HG03432 (cell line): ENCODE measurements around the gene PROM2.

Experiments used
- ATAC-seq: cut with Tn5 transposase; IDR thresholded peaks from one replicate; pipeline ENCODE4 v1.9.1; 2021; ENCODE audit warnings: mild to moderate bottlenecking, moderate library complexity; ENCODE audit not compliant: unreplicated experiment

The PROM2 gene

DNA sequence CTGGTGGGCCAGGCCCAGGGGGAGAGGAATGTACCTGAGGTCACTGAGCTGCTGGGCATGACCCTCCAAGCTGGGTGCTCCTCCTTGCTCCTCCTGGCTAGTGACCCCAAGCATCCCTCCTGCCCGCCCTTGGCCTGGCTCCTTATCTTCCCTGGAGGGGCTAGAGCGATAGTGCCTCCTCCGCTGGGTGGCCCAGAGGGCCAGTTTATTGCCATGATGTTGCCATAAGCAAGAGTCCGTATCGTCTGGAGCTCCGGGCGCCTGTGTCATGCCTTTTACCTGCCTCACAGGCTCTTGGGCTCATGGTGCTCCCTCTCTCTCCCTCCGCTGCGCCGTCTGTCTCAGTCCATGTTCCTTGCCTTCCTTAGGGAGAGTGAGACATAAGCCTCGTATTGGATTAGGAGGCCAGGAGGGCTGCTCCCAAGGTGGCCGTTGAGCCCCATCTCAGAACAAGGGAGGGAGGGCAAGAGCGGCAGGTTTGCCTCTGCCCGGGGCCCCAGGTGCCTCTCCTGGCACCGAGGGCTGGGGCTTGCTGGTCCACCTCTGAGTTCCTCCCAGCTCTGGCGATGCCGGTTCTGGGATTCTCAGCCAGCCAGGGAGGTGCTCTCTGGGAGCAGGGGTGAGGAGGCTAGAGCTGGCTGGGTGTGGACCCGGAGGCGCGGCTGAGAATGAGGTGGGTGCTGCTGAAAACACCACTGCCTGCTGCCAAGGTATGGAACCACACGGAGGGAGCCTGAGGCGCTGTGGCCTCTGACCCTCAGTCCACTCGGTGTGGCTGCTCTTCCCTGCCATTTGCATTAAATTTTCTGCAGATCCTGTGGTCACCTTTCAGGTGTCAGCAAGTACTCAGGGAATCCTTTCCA lies 45.5 kb downstream of the PROM2 start:
- ATAC-seq = no peak

DNA sequence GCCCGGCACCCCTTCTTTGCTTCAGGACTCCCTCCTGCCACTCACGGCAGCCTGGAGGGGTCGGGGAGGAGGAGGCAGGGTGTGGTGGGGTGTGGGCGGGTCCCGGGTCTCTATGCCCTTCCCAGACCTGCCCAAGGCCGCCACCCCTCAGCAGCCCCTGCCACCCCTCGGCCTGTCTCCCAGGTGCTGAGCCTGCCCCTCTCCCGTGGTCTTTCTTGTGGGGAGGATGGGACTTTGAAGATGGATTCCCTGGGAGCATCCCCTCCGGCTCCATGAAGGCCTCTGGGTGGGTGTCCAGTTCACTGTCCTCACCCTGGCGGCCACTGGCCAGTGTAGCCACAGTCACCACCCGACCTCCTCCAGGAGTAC lies 46.1 kb downstream of the PROM2 start:
- ATAC-seq = no peak

DNA sequence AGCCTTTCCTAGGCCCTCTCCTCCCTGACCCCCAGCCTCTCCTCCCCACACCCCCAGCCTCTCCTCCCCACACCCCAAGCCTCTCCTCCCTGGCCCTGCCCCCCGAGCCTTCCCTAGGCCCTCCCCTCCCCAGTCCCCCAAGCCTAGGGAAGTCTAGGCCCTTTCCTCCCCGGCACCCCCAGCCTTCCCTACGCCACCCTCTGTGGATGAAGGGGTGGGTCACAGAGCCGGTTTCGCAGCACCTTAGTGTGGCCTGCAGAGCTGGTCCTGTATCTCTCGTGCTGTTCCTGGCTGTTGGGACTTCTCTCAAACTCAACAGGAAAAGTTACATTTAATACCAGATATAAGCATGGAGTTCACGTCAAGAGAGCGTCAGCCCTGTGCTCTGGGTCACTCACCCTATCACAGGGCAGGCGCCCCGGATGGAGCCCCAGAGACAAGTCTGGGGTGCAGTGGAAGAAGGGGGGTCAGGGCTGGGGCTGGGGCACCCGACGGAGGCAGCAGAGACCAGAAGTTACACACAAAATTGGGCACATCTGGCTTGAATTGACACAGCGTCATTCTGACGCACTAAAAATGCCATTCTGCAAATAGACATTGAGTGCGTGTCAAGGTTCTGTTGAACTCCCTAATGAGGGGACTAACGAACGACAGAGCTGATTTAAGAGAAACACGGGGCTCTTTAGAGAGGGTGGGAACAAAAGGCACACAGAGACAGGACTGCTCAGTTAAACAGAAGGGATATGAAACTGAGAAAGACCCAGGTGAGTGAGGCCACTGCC lies 46.9 kb downstream of the PROM2 start:
- ATAC-seq = no peak

DNA sequence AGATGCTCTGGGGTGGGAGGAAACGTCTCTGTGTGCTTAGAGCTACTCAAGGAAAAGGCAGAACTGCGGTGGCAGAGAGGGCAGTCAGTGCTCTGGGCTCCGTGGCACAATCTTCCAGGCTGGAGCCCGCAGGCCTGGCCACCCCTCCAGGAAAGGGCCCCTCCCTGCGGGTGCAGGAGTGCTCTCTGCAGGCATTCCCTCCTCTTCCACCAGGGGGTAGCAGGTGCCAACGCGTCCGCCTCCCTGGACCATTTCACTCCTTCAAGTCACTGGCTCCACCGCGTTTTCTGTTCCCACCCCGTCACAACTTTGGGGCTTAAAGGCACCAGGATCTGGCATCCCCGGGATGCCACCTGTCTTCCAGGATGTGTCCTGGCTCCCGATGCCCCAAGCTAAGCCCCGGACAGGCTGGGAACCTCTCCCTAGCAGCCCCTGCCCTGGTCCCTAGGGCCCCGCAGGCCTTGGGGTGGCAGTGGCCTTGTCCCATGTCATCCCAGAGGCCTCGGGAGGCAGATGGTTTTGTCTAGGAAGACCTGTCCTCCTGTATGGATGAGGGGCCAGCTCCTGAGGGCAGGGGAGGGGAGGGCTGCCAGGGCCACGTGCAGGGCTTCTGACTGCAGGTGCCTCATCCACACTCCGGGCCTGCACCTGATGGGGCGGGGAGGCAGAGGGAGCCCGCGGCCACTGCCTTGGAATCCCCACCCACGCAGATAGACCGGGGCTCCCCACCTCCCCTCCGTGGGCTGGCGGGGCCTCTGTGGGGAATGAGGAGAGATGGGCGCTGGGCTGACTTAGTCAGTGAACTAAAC lies 49.3 kb downstream of the PROM2 start:
- ATAC-seq = no peak

DNA sequence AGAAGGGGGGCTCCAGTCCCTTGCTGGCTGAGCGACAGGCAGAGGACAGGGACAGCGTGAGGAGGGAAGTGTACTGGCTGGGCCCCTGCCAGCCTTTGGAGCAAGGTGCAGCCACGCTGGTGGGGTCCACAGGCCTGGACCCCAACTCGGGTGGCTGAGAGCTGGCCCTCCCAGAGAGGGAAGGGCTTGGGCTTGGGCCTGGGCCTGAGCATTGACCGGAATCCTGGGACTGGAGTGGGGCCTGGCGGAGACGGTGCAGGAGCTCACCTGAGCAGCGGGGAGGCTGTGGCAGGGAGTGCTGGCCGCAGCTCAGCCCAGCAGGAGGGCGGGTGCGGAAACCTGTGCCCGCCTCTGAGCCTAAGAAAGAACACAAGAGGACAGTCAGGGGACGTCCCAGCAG lies 50.8 kb downstream of the PROM2 start:
- ATAC-seq = no peak

DNA sequence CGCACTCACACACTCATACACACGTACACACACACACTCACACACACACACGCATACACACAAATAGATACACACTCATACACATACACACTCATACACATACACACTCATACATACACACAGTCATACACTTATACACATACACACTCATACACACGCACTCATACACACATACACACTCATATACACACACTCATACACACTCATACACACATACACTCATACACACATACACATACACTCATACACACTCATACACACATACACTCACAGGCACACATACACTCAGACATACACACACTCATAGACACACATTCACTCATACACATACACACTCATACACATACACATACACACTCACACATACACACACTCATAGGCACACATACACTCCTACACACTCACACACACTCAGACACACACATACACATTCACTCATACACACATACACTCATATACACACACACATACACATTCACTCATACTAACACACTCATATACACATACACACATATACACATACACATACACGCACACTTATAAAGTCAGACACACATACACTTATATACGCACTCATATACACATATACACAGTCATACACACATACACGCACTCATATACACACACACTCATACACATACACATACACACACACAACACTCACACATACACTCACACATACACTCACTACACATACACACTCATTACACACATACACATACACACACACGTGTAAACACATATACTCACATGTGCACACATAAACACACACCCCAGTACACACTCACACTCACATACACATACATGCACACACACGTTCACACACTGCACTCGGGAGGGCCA lies 51.6 kb downstream of the PROM2 start:
- ATAC-seq = no peak

DNA sequence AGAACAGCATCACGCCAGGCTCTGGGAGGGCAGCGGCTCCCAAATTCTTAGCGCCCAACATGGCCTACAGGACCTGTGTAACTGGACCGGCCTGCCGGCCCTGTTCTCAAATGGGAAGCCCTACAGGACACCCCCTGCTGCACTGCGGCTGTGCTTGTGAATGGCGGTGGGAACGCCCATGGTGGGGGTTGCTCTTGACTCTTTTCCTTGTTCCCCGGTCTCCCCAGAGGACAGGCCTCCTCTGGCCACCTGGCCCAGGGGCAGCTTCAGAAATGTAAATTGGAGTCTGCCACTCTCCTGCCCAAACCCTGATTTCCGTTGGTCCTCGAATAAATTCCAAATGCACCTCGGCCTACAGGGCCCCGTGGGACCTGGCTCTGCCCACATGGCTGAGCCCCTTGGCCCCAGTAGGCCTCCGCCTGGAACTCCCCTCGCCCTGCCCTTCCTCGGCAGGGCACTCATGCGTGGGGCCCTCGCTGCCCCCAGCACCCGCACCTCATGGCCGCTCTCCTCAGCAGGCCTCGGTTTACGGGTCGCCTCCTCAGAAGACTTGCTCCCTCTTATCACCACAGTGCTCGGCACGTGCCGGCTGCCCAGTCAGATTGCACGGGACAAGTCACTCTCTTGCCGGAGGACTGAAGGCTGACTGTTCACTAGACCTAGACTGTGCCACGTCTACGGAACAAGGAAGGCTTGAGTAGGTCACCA lies 52.3 kb downstream of the PROM2 start:
- ATAC-seq = no peak

DNA sequence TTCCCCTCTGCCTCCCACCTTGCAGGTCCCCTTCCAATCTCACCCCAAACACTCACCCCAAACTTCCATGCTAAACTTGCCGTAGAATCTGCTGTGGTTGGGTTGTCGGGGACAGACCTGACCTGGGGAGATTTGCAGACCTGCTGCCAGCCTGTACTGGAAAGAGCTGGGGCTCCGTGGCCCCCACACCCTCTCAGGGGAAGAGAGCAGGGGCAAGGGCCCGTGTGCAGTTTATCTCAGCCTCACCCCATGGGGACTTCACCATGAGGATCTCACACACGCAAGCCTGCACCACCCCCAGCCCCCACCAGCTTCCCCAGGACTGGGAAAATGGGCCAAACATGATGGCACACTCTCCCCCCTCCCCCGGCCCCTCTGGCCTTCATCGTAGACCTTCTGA lies 53.6 kb downstream of the PROM2 start:
- no peak for ATAC-seq

DNA sequence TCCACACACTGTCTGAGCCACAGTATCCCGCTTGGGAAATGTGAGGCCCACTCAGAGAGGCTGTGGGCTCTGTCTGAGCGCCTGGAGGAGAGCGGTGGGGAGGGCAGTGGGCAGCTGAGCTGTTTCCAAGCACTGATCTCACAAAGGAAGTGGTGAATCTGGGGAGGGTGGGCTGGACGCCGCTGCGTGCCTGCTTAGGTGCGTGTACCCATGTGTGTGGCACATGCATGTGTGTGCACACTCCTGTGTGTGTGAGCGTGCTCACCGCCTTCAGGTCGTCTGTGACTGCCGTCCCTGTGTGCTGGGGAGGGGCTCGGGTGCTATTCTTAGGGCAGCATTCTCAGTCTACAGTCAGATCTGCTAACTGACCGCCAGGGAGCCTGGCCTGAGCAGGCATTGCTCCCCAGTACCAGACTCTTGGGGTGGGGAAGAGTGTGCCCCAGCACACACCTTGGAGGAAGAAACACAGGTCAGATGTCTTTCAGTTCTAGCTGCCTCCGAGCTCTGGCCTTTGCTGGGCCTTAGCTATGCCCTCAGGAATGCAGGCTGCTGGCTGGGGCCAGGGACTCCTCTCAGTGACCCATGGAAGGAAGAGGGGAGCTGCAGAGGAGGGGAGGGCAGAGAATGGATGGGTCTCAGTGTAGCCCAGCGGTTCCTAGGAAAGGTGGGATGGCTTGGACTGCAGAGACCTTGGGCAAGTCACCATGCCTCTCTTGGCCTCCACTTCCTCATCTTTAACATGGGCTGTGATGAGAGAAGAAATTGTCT lies 54.3 kb downstream of the PROM2 start:
- ATAC-seq = no peak

DNA sequence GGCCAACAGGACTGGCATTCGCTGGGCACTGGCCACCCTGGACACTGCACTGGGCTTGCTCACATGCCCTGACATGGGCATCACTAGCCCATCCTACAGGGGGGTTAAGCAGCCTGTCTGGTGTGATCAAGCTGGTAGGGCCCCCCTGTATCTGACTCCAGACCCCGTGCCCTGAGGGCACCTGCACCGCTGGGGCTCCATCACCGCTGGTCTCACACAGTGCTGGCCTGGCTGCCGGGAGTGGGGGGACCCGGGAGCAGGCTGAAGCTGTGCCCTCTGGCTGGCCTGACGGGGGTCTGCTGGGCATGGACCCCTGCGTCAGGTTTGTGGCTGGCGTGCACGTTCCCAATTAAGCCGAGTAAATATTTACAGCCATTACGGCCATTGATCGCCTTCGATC lies 55.2 kb downstream of the PROM2 start:
- no peak for ATAC-seq

DNA sequence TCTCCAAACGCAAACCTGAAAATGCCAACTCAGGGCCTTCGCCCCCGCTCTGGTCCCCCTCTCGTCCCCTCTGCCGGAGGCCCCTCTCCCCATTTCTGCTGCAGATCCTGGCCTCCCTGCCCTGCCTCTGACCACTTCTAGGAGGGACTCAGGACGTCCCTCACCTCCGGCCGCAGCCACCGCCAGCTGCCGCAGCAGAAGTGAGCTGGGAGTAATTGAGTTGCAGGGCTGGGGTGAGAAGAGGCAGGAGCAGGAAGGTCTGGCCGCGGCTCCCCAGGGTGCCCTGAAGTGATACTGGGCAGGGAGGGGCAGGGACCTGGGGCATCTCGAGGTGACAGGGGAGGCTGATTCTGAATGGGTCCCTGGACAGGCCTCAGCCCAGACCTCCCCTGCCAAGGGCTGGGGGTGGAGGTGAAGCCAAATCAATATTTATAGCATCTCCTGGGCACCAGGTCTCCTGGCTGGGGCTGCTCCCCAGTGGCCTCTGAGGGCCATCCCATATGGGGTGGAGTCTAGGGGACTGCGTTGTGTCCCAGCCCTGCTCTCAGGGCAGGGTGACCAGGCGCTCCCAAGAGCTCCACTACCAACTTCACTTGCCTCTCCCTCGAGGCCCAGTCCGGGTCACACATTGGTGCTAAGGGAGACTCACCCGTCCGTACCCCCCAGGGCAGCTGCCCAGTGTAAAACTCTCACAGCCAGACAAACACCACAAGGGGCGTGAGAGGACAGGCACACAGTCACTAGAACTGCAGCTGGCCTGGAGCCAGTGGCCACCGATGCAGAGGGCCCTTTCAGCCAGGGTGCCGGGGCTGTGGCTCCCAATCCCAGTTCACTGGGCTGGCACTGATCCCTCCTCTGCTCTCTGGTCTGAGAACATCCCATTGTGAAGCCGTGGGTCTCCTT lies 55.9 kb downstream of the PROM2 start:
- ATAC-seq = no peak

DNA sequence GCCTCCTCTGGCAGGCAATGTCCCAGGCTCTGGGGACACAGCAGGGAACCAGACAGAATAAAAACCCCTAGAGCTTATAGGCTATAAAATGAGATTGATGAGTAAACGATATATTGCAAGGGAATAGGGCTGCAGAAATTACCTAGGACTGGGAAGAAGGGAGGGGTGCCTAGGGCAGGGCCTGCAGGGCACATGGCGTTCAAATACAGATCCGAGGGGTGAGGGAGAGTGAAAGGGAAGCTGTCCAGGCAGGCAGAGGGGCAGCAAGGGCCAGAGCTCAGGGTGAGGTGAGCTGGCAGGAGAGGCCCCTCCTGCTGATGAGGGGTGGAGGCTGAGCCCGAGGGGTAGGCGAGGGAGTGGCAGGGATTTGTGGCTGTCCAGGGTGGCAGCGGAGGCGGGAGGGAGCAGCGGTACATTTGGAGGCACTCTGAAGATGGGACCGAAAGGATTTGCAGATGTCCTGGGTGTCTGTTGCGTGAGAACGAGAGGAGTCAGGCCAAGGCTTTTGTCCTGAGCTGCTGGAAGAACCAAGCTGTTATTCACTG lies 56.6 kb downstream of the PROM2 start:
- no peak for ATAC-seq

DNA sequence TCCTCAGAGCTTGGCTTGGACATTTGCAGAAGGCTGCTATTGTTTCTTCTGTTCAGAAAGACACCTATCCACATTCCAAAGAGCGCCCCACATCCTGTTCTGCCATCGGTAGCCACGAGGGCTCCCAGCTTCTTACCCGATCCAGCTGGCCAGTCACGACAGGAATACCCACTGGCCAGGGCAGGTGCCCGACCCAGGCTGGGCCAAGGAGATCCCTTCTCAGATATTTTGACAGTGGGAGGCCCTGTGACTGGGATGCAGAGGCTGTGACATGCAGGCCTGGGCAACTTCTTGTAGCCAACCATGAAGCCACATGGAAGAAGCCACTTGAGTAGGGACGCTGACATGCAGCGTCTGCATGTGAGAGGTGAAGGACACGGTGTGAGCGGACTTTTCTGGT lies 57.4 kb downstream of the PROM2 start:
- no peak for ATAC-seq

DNA sequence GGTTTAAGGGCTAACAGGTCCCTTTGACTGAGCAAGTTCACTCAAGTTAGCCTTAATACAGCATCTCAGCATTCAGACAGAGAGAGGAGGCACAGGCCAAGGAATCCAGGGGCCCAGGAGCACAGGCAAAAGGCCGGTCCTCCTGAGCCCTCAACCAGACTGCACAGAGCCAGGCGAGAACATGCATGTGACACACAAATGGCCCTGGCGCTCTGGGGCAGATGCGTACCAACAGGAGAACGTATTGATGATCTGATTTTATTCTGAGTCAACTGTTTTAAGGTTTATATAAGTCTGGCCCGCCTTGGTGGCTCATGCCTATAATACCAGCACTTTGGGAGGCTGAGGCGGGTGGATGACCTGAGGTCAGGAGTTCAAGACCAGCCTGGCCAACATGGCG lies 57.8 kb downstream of the PROM2 start:
- no peak for ATAC-seq

DNA sequence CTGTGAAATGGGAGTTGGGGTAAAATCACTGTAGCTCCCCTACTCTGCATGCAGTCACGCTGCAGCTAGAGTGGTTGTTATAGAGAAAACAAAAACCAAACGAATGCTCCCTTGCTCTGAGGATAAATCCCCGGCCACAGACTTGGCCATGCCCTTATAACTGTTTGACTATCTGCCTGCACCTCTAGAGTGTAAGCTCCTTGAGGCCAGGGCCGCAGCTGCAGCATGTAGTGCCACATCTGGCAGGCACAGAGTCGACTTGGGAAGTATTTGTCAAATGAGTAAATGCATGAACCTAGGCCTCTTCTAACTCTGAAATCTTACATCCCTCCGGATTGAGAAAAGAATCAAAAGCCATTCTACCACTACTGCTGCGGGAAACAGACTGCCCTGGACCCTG lies 58.8 kb downstream of the PROM2 start:
- no peak for ATAC-seq

DNA sequence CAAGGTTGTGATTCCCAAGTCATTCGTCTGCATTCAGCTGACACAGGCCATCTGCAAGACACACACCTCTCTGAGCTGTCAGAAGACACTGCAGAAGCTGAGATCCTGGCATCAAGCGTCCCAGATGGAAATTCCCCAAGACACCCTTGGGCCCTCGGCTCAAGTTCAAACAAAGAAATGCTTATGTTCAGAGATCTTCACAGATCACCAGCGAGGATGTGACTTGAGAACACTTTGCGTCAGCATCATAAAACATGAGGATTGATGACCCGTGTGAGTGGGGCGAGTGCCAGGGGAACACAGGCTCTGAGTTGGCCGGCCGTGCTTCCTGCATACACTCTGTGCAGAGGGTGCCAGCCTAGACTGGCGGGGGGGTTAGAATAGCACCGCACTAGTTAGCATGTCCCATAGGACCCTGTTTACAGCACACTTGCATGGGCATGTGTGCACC lies 59.7 kb downstream of the PROM2 start:
- ATAC-seq = no peak

DNA sequence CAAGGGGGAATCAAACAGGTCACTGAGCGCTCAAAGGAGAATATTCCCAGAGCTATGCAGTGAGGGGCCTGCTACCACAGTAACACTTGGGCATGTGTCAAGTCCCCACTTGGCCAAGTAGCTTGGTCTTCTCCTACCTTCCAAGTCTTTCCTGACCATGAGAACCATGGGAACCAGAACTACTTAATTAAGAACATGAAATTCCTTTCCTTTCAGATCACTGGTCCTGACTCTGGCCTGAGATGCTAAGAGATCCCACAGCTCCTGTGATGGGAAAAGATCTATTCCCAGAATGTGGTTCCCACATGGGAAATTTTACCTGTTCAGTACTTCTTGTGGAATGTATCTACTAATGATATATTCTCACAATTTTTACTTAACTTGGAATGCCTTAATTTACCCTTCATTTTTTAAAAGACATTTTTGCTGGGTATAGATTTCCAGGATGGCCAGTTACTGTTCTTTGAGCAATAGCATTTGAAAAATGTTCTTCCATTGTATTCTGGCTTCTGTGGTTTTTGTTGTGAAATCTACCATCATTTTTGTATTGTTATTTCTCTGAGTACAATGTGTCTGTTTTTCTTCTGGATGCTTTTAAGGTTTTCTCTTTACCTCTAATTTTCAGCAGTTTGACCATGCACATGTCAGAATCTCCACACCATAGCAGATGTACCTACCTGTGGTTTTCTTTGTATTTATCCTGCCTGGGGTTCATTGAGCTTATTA lies 60.8 kb downstream of the PROM2 start:
- no peak for ATAC-seq
